Measurements from ENCODE around the gene TSHZ2.

TSHZ2 gene

GRCh38 chr20:53210041-53210440, 237.9 kb downstream of the TSHZ2 start:
- no peak for DNase-seq (ENCODE audit: low spot score)

- DNase-seq (ENCODE audit: low spot score), result no peak
Measured at GRCh38 chr20:53210931-53211330, 238.8 kb downstream of the TSHZ2 start.

- DNase-seq (ENCODE audit: low spot score), result no peak
Measured at GRCh38 chr20:53212018-53212417, 239.9 kb downstream of the TSHZ2 start.

- no peak for DNase-seq (ENCODE audit: low spot score)
Measured at GRCh38 chr20:53214392-53214791, 242.2 kb downstream of the TSHZ2 start.

DNA sequence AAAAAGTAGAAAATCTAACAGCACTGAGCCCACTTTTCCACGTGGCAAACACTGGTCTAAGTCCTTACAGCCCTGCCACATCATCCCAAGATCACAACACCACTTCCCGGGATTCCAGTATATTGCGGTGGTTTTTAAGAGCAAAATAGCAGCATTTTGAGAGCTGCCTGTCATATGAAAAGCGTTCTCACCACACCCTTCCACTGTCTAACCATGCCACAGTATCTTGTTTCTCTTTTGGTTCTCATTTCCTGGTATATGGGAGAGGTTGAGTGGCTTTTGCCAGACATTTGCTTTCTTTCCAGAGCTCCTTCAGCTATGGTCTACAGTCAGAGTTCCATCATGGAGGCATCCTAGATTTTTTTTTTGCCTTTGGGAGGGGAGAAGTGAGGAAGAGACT, 243.0 kb downstream of the TSHZ2 start:
- no peak for DNase-seq (ENCODE audit: low spot score)

- no peak for DNase-seq (ENCODE audit: low spot score)
Measured at GRCh38 chr20:53216478-53216855, 244.3 kb downstream of the TSHZ2 start.

DNA sequence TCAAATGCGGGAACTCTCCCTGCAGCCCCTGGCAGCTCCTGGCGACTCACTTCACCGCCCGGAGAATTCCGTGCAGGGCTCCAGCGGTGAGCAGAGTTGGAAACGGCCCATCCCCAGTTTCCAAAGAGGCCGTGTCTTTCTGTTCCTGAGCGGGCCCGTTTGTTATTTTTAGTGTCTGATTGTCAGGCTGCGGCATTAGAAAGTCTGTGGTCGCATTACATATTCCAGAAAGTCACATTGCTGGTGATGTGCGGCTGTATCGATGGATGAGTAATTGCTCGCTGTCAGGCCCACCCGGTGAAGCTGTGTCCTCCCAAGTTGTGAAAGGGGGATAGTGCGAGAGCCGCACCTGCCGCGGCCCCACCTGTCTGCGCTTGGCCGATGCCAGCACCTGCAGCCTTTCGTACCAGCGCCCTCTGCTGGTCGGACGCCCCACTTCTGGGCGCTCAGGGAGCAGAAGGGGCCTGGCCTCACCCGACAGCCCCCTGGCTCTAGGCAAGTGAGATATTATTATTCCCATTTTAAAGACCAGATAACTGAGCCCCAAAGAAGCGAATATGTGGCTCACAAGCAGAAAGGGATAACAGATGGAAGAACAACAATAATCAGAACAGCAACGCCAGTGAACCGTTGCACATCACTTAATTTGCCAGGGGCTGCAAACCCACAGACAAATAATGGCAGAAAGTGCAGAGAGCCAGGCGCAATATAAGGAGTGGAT, 244.9 kb downstream of the TSHZ2 start:
- DNase-seq (ENCODE audit: low spot score), result peak; percentile 46

DNA sequence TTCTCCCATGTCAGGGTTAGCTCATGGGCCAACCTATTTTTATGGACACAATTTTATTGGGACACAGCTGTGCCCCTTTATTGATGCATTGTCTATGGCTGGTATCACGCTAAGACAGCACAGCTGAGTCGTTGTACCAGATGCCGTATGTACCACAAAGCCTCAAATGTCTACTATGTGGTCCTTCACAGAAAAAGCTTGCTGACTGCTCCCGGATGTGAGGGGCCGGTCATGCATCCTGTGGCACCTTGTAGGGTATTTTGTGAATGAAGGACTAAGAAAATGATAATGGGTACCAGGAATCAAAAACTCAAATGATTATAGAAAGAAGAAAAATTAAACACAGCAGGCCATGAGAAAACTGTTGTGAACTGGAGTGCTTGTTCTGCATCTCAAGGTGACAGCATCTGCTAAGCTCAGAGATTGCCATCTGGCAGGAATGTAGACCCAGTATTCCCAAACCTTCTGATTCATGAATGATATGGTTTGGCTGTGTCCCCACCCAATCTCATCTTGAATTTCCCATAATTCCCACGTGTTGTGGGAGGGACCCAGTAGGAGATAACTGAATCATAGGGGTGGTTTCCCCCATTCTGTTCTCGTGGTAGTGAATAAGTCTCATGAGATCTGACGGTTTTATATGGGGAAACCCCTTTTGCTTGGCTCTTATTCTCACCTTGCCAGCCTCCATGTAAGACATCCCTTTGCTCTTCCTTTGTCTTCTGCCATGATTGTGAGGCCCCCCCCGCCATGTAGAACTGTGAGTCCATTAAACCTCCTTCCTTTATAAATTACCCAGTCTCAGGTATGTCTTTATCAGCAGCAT, 248.5 kb downstream of the TSHZ2 start:
- DNase-seq (ENCODE audit: low spot score), result no peak

GRCh38 chr20:53221731-53222130, 249.6 kb downstream of the TSHZ2 start:
- no peak for DNase-seq (ENCODE audit: low spot score)

DNA sequence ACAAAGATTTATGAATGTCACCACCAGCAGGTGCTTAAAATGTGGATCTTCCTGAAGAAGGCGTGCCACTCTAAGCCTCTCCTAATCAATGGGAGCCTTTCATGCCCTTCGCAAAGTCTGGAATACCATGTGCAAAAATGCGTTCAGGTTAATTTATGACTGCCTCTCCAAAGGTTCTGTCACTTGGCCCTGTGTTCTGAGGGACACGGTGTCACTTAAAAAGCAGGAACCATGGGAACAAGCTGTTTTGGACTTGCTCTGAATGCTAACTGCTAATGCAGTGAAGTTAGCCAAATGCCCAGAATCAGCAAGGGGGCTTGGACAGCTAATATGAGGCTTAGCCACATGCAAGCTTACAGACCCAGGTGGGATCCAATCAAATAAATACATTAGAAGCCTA, 250.3 kb downstream of the TSHZ2 start:
- DNase-seq (ENCODE audit: low spot score), result no peak

DNA sequence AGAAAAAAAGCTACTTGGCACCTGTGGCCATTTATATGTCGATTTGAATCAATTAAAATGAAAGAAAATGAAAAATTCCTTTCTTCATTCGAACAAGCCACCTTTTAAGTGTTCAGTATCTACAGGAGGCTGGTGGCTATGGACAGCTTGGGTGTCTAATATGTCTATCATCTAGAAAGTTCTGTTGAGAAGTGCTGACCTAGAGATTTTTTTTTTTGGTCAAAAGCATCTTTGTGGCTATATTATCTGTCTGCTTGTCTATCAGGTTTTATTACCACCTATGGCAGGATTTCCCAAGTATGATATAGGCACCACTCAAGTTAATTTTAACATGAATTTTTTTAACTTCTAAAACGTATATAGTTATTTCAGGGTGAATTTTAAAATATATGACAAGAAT, 250.8 kb downstream of the TSHZ2 start:
- DNase-seq (ENCODE audit: low spot score), result no peak

DNA sequence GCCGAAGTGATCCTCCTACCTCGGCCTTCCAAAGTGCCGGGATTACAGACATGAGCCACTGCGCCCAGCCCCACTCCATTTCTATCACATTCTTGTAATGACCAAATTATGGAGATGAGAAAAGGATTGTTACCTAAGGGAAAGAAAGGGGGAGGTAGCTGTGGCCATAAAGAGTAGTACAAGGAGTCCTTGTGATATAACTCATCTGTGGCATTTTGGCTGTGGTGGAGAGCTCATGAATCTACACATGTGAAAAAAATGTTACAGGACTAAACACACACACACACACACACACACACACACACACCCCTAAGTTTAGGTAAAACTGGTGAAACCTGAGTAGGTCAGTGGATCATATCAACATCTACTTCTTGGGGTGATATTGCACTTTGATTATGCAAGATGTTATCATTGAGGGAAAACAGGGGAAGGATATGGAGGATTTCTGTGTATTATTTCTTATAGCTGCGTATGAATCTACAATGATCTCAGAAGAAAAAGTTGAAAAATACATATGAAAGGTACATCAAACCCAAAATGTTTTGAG, 251.5 kb downstream of the TSHZ2 start:
- no peak for DNase-seq (ENCODE audit: low spot score)

DNA sequence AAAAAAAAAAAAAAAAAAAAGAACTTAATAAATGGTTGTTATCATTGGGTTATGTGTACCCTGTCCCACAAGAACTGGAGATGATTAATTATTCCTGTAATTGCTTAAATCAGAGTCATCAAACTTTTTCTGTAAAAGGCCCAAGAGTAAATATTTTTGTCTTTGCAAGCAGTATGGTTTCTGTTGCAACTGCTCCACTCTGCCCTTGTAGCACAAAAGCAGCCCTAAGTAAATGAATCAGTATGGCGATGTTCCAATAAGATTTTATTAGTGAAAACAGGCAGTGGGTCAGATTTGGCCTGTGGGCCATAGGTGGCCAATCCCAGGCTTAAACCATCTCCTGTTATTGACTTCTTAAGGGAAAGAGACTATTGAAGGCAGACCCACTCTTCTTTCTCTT, 252.7 kb downstream of the TSHZ2 start:
- DNase-seq (ENCODE audit: low spot score), result no peak

DNA sequence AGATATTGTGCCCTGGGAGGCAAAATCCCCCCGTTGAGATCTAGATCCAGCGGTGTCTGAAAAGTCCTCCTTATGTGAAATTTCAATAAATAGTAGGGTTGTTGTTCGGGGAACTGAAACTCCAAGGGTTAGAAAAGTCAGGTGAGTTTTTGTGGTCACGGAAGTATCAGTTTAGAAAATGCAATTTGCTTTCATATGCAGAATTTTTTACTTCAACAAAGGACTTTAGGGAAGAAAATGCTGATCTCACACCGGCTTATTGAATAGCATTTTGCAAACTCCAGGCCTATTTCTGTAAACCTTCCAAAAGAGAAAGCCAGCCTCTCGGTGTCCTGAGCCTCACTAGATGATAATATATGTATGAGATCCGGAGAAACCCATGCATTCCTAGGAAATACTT, 254.7 kb downstream of the TSHZ2 start:
- DNase-seq (ENCODE audit: low spot score), result no peak

- no peak for DNase-seq (ENCODE audit: low spot score)
Measured at GRCh38 chr20:53227523-53227922, 255.4 kb downstream of the TSHZ2 start.

GRCh38 chr20:53231061-53231460, 258.9 kb downstream of the TSHZ2 start:
- no peak for DNase-seq (ENCODE audit: low spot score)

DNA sequence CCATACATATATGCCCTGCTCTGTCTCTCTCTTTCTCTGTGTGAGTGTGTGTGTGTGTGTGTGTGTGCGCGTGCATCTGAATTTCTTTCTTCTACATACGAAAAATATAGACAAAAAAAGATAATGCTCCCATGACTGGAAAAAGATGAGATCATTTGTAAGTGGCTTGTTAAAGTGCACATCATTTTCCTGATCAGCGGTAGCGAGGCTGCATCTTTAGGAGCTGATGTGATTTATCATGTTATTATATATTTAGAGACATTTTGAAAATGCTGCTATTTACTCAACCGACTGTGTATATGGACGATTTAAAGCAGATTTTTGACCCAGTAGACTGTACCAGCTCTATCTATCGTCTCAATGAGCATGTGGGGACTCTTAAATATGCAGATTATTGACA, 265.3 kb downstream of the TSHZ2 start:
- DNase-seq (ENCODE audit: low spot score), result no peak

DNA sequence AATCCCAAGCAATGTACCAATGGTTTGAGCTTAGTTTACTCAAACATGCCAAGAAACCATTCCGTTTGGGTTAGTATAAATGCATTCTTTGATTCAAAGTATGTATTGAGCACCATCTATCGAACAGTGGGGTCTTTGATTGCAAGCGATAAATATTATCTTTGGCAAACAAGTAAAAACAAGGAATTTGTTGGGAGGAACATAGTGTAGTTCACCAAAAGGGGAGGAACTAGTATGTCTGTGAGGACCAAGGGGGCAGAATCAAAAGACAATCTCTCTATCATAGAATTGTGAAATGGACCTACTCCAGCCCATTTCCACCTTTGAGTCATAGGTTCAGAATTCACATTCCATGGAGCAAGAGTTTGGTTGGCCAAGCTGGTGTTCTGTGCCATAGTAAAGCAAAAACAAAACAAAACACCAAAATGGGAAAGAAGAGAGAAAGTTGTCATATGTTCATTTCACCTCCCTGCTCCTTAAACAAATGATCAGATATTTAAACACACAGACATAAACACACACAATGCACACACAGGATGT, 266.0 kb downstream of the TSHZ2 start:
- peak; percentile 40 for DNase-seq (ENCODE audit: low spot score)

- DNase-seq (ENCODE audit: low spot score), result no peak
Measured at GRCh38 chr20:53243152-53243551, 271.0 kb downstream of the TSHZ2 start.

DNA sequence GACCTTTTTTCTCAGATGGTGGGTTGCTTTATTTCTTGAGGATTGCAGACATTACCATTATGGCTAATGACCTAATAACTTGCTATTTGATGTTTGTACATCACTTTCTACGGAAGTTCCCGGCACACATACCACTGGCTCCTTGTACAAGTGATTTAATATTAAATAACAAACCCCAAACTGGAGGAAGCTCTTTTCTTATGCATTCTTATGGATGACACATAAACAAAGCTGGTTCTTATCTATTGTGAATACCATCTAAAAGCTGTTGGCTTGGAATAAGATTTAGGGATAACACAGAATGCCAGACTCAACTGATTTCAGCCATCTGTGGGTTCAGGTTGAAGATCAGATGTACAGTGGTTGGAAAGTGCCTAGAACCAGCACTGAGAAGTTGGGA, 272.6 kb downstream of the TSHZ2 start:
- no peak for DNase-seq (ENCODE audit: low spot score)

DNA sequence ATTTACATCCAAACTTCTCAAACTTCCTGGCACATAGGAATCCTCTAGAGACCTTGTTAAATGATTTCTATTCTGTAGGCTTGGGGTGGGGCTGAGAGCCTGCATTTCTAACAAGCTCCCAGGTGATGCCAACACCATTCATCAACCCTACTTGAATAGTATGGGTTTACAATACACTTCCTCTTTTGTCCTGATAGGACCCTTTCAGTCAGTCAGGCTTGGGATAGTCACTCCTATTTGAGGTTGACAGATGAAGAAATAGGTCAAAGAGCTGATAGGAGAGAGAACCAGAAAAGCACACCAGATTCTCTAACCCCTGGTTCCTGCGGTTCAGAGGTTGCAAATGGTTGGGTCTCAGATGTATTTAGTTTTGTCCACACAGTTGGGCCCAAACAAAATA, 273.4 kb downstream of the TSHZ2 start:
- DNase-seq (ENCODE audit: low spot score), result no peak

GRCh38 chr20:53247468-53248103, 275.4 kb downstream of the TSHZ2 start:
- no peak for DNase-seq (ENCODE audit: low spot score)

- no peak for DNase-seq (ENCODE audit: low spot score)
Measured at GRCh38 chr20:53250456-53250855, 278.3 kb downstream of the TSHZ2 start.
